Thymus (tissue), 11 donors: ENCODE measurements around the gene MIAT. TPM values are rescaled to one million over a fixed set of nuclear protein-coding genes. Genes with fewer than 3 reads are reported as not detected.
A peak's percentile ranks its signal among the peaks of the same experiment; 100 is the strongest.

Source experiments
- DNase-seq, 9 donors: peaks; one replicate each; pipeline ENCODE4 v3.0.0-alpha.2; 2013; ENCODE audit warnings: low spot score in 9 of 9, low read depth in 6 of 9, missing footprints in 1 of 9
- H3K27ac ChIP-seq, 2 donors: one replicate each; pipeline ENCODE4 v1.5.1; 2013; ENCODE audit warnings: control low read depth in 1 of 2, low read depth in 1 of 2, low read length in 1 of 2, mild to moderate bottlenecking in 1 of 2, moderate library complexity in 1 of 2
- H3K27me3 ChIP-seq, 2 donors: one replicate each; pipeline ENCODE4 v1.5.1; 2013; ENCODE audit warnings: low read length in 1 of 2; ENCODE audit not compliant: control insufficient read depth in 2 of 2, insufficient read depth in 1 of 2
- H3K36me3 ChIP-seq, 2 donors: one replicate each; pipeline ENCODE4 v1.5.1; 2013; ENCODE audit warnings: low read length in 1 of 2, mild to moderate bottlenecking in 1 of 2, moderate library complexity in 1 of 2; ENCODE audit not compliant: control insufficient read depth in 2 of 2, insufficient read depth in 2 of 2
- H3K4me1 ChIP-seq, 2 donors: one replicate each; pipeline ENCODE4 v1.5.1; 2013; ENCODE audit warnings: low read length in 2 of 2; ENCODE audit not compliant: control insufficient read depth in 2 of 2, insufficient read depth in 2 of 2
- H3K4me3 ChIP-seq, 2 donors: one replicate each; pipeline ENCODE4 v1.5.1; 2013; ENCODE audit warnings: low read length in 2 of 2, control low read depth in 1 of 2, mild to moderate bottlenecking in 1 of 2
- H3K9me3 ChIP-seq, 2 donors: one replicate each; pipeline ENCODE4 v1.5.1; 2013; ENCODE audit warnings: low read length in 1 of 2, mild to moderate bottlenecking in 1 of 2; ENCODE audit not compliant: control insufficient read depth in 2 of 2, insufficient read depth in 1 of 2
- WGBS: extraction: QIAGEN DNeasy Blood & Tissue Kit; methylation state at CpG from one replicate; pipeline ENCODE4 v1.1.7; 2013; 5-methylcytosine and 5-hydroxymethylcytosine counted together
- polyA plus RNA-seq: library from polyadenylated mRNA; stranded (reverse); fragments of 200-250 nt; gene quantifications from one replicate; pipeline ENCODE4 v1.2.3, GENCODE V29; 2013
- total RNA-seq: library from RNA; stranded (reverse); fragments of 120-200 nt; gene quantifications from one replicate; pipeline ENCODE4 v1.2.4, GENCODE V29; 2013
- donor health status: healthy.

MIAT gene
- total and polyA plus RNA-seq, 2 donors = 1.1 to 2.9 TPM

DNA sequence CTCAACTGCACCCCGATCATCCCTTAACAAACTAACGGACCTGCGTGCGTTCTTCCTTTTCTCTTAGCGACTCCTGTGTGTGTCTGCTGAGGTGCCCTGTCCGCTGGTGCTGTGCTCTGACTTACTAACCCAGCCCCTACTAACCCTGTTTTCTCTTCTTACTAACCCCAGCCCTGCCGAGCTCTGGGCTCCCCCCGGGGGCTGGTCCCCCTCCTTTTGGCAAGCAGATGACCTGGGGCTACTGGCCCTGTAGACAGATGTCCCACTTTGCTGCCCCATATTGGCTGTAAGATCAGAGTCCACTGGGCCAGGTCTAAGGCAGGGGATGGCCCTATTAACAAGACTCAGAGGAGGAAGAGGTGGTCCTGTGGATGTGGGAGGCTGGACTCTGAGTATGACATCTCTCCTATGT, 14.7 kb downstream of the MIAT start:
- no peaks in the 10 kb centered on the region for H3K27me3 ChIP-seq
- peaks cover 0 to 6% of the 10 kb centered on the region in 2 donors for H3K36me3 ChIP-seq
- 91% methylated on average over 8 of the region's 8 CpGs for WGBS
- H3K4me1 ChIP-seq = peaks cover 19 to 38% of the 10 kb centered on the region in 2 donors
- peak overlapping the region; percentile 99 for H3K27ac ChIP-seq
- H3K4me3 ChIP-seq = peak overlapping the region in 1 of 2 donors; percentile 84
- H3K9me3 ChIP-seq = peaks cover 0 to 2% of the 10 kb centered on the region in 2 donors
- DNase-seq = no peak

- peak; percentile 84 to 97 (median 92) for DNase-seq
- Histone ChIP-seq H3K4me3 (peak overlapping the region; percentile 84 to 93), H3K27ac (peak overlapping the region; percentile 99), H3K27me3 (no peaks in the 10 kb centered on the region), H3K4me1 (peaks cover 19 to 38% of the 10 kb centered on the region in 2 donors), H3K9me3 (peaks cover 0 to 2% of the 10 kb centered on the region in 2 donors), H3K36me3 (peaks cover 0 to 6% of the 10 kb centered on the region in 2 donors)
- under 1% methylated on average over 36 of the region's 36 CpGs for WGBS
Observed at GRCh38 chr22:26672590-26673468, 15.4 kb downstream of the MIAT start.

DNA sequence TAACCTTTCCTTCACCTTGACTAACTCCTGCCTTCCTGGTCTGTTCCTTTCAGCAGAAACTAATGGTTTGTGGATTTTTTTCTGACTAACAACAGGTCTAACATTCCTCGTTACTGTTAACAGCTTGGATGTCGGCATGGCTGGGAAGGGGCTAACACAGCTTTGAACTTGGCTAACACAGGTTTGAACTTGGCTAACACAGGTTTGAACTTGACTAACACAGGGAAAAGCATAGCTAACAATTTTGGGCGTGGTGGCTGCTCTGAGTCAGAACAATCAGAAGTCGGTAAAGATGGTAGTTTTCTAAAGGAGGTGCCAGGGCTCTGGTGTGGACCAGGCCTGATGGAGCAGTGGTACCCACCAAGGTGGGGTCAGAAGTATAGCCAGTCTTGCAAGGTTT, 16.1 kb downstream of the MIAT start:
- H3K4me1 ChIP-seq = peaks cover 19 to 38% of the 10 kb centered on the region in 2 donors
- peak overlapping the region; percentile 99 for H3K27ac ChIP-seq
- peaks cover 0 to 2% of the 10 kb centered on the region in 2 donors for H3K9me3 ChIP-seq
- peak overlapping the region; percentile 84 to 93 for H3K4me3 ChIP-seq
- 46% methylated on average over 4 of the region's 4 CpGs for WGBS
- peak in 1 of 9 donors; percentile 18 for DNase-seq
- peaks cover 0 to 6% of the 10 kb centered on the region in 2 donors for H3K36me3 ChIP-seq
- H3K27me3 ChIP-seq = no peaks in the 10 kb centered on the region

DNA sequence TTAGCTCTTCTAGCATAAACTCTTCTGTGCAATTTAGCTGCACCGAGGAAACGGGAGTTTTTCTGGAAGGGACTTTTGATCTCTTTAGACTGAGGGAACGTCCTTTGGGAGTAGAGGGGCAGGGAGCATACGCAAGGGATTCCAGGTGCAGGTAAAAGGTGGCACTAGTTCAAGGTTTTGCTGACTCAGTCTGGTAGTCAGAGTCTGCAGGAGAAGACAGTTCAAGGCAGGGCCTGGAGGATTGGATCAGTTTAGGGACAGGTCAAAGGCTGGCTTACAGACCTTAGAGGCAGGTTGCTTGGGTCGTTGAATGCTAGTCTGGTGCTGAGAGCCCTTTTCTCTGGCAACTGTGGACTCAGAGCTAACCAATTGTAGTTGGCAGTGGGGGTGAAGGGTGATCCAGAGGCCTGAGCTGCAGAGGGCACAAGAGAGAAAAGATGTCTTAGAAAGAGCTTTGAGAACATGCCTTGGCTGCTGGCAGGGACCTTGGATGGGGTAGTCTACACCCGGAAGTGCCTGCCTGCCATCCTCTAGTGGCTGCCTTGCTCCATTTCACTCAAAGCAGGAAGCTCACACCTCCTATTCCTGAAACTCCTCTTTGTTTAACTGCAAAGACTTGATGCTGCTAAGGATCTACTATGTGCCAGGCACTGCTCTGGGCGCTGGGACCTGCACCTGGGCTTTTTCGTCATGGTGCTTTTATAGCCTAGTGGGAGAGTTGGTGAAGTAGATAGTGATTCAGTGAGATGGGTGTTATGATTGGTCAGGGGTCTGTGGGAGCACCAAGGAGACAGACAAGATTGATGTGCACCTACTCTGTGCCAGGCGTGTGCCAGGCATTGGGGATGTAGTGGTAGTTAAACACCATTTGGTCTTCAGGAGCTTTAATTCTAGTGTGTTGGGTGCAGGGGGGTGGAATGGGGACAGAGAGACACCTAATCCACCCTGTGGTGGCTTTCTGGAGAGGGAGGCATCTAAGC, 17.1 kb downstream of the MIAT start:
- Histone ChIP-seq H3K9me3 (peaks cover 0 to 2% of the 10 kb centered on the region in 2 donors), H3K4me1 (peaks cover 19 to 38% of the 10 kb centered on the region in 2 donors), H3K36me3 (peaks cover 0 to 6% of the 10 kb centered on the region in 2 donors), H3K27ac (peak overlapping the region in 1 of 2 donors; percentile 50), H3K27me3 (no peaks in the 10 kb centered on the region), H3K4me3 (peak overlapping the region; percentile 8 to 84)
- DNase-seq = no peak
- 87% methylated on average over 9 of the region's 9 CpGs for WGBS

DNA sequence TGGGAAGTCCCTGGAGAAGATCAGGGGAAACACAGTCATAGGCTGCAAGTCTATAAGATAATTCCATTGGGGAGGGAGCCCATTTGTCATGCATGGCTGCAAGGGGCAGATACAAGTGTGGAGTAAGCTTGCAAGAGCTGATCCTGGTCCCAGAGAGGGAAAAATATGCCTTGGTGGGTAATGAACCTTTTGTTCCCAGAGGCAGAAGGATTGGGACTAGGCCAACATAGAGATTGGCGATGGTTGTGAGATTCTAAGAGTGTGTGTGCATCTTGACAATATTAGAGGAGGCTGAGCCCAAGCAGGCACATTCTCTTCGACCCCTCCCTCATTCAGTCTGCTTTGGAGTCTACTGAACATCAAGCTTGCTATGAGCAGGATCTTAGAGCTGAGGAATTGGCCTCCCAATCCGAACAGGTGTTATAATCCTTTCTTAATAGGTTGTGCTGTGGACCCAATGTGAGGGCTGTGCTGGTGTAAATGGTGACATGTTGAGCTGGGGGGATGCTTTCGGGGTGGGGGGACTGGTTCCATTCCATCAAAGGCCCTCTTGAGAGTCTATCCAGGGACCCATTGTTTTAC, 18.4 kb downstream of the MIAT start:
- Histone ChIP-seq H3K9me3 (peaks cover 0 to 2% of the 10 kb centered on the region in 2 donors), H3K4me1 (peaks cover 19 to 38% of the 10 kb centered on the region in 2 donors), H3K27me3 (no peaks in the 10 kb centered on the region), H3K27ac (no peak overlapping the region), H3K4me3 (no peak overlapping the region), H3K36me3 (peaks cover 8 to 11% of the 10 kb centered on the region in 2 donors)
- no peak for DNase-seq
- WGBS = 98% methylated on average over 4 of the region's 4 CpGs

GRCh38 chr22:26677217-26677616, 19.8 kb downstream of the MIAT start:
- DNase-seq = no peak
- H3K27ac ChIP-seq = no peak overlapping the region

DNA sequence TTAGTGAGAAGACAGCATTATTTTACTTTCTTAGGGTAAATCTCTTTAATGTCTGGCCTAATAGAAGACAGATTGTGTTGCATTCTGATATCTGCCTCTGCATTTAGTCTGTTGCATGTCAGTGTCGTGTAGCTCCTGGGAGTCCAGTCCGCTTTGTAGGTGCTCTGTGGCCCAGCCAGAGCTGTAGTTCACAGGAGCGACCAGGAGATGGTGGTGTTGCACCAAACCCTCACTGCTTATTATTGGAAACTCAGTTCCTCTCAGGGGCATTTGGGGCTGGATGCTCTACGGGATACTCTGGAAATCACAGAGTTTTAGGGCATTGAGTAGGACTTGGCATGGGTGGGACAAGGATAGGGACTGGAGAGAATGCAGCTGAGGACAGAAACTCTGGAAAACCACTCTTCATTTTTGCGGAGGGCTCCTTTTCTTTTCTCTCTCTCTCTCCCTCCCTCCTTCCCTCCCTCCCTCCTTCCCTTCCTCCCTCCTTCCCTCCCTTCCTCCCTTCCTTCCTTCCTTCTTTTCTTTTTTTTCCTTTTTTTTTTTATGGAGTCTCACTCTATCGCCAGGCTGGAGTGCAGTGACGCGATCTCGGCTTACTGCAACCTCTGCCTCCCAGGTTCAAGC, 21.7 kb downstream of the MIAT start:
- WGBS = 59% methylated on average over 9 of the region's 9 CpGs
- no peak overlapping the region for H3K27ac ChIP-seq
- H3K36me3 ChIP-seq = peaks cover 25 to 26% of the 10 kb centered on the region in 2 donors

More at GRCh38 chr22:26677217-26677616, 19.8 kb downstream of the MIAT start:
- Histone ChIP-seq H3K4me3 (no peak overlapping the region), H3K4me1 (peaks cover 16 to 24% of the 10 kb centered on the region in 2 donors), H3K27me3 (no peaks in the 10 kb centered on the region), H3K36me3 (peaks cover 22 to 23% of the 10 kb centered on the region in 2 donors), H3K9me3 (peaks cover 0 to 2% of the 10 kb centered on the region in 2 donors)
- WGBS = 97% methylated on average over 5 of the region's 5 CpGs

GRCh38 chr22:26680485-26680884, 23.1 kb downstream of the MIAT start:
- Histone ChIP-seq H3K4me1 (no peaks in the 10 kb centered on the region), H3K9me3 (no peaks in the 10 kb centered on the region), H3K36me3 (peaks cover 23 to 25% of the 10 kb centered on the region in 2 donors), H3K27me3 (no peaks in the 10 kb centered on the region), H3K4me3 (no peak overlapping the region), H3K27ac (no peak overlapping the region)
- no peak for DNase-seq
- 98% methylated on average over 3 of the region's 3 CpGs for WGBS

More for the DNA sequence above, 21.7 kb downstream of the MIAT start:
- Histone ChIP-seq H3K4me1 (peaks cover 5 to 9% of the 10 kb centered on the region in 2 donors), H3K9me3 (no peaks in the 10 kb centered on the region), H3K4me3 (no peak overlapping the region), H3K27me3 (no peaks in the 10 kb centered on the region)
- DNase-seq = peak in 4 of 9 donors; percentile 44 to 74 (median 62)
